ENCODE data around the gene APLP2.
"Not testable (repeated sequence)": the region's sequence is repeated elsewhere in the genome, so short reads cannot be mapped to it uniquely, and the experiment has no call there.

The APLP2 gene

GRCh38 chr11:130062026-130062425 is 7.7 kb upstream of the APLP2 start:
- no peak for DNase-seq

GRCh38 chr11:130063451-130063850 is 6.2 kb upstream of the APLP2 start:
- no peak for DNase-seq

GRCh38 chr11:130064596-130064995 is 5.1 kb upstream of the APLP2 start:
- DNase-seq: no peak

- DNase-seq: no peak
Observed at GRCh38 chr11:130066338-130066737, 3.4 kb upstream of the APLP2 start.

GRCh38 chr11:130068546-130068985 is 1.1 kb upstream of the APLP2 start:
- DNase-seq: no peak

- peak; percentile 44 for DNase-seq
Observed at GRCh38 chr11:130068986-130069658, 572 bp upstream of the APLP2 start.

- no peak for DNase-seq
Observed at GRCh38 chr11:130070109-130070845, 583 bp downstream of the APLP2 start.

- DNase-seq: no peak
Observed at GRCh38 chr11:130070846-130071200, 1.1 kb downstream of the APLP2 start.

- DNase-seq: no peak
Observed at GRCh38 chr11:130071211-130071712, 1.6 kb downstream of the APLP2 start.

GRCh38 chr11:130074736-130075135 is 5.0 kb downstream of the APLP2 start:
- no peak for DNase-seq

- DNase-seq: no peak
Observed at GRCh38 chr11:130076778-130077481, 7.2 kb downstream of the APLP2 start.

GRCh38 chr11:130077671-130078070 is 8.0 kb downstream of the APLP2 start:
- no peak for DNase-seq

GRCh38 chr11:130078080-130078479 is 8.4 kb downstream of the APLP2 start:
- no peak for DNase-seq

- no peak for DNase-seq
Observed at GRCh38 chr11:130085671-130086290, 16.1 kb downstream of the APLP2 start.

GRCh38 chr11:130086669-130087068 is 17.0 kb downstream of the APLP2 start:
- no peak for DNase-seq

GRCh38 chr11:130087294-130087926 is 17.7 kb downstream of the APLP2 start:
- DNase-seq: no peak

- no peak for DNase-seq
Observed at GRCh38 chr11:130088217-130088616, 18.5 kb downstream of the APLP2 start.

GRCh38 chr11:130088919-130089673 is 19.4 kb downstream of the APLP2 start:
- DNase-seq: no peak

- DNase-seq: no peak
Observed at GRCh38 chr11:130089674-130090073, 20.0 kb downstream of the APLP2 start.

GRCh38 chr11:130090517-130090916 is 20.8 kb downstream of the APLP2 start:
- not testable (repeated sequence) for DNase-seq

GRCh38 chr11:130091169-130091568 is 21.5 kb downstream of the APLP2 start:
- not testable (repeated sequence) for DNase-seq

- no peak for DNase-seq
Observed at GRCh38 chr11:130092661-130093060, 23.0 kb downstream of the APLP2 start.
